Stimulated activated CD4-positive, alpha-beta T cell treated with anti-CD3 and anti-CD28 coated beads, Interleukin-1b, Interleukin-23, amount 100 ng/mL, for 4 hours (primary cell): ENCODE measurements around the gene ZBTB43.
"Not testable (repeated sequence)": the region's sequence is repeated elsewhere in the genome, so short reads cannot be mapped to it uniquely, and the experiment has no call there.

Experiments used
- DNase-seq, 2 donors: peaks; one replicate each; pipeline ENCODE4 v3.0.0-alpha.2; 2020; ENCODE audit warnings: low read depth in 2 of 2

Gene ZBTB43

GRCh38 chr9:126790561-126790960, 14.3 kb upstream of the ZBTB43 start:
- no peak for DNase-seq

GRCh38 chr9:126791406-126792230, 13.2 kb upstream of the ZBTB43 start:
- DNase-seq, result no peak

GRCh38 chr9:126793686-126794417, 11.0 kb upstream of the ZBTB43 start:
- no peak for DNase-seq

GRCh38 chr9:126794441-126794840, 10.4 kb upstream of the ZBTB43 start:
- DNase-seq, result no peak

- no peak for DNase-seq
Observed at GRCh38 chr9:126796758-126797157, 8.1 kb upstream of the ZBTB43 start.

GRCh38 chr9:126797903-126798302, 6.9 kb upstream of the ZBTB43 start:
- no peak for DNase-seq

- no peak for DNase-seq
Observed at GRCh38 chr9:126799034-126799433, 5.8 kb upstream of the ZBTB43 start.

GRCh38 chr9:126802318-126803059, 2.4 kb upstream of the ZBTB43 start:
- DNase-seq, result no peak

- DNase-seq, result no peak
Observed at GRCh38 chr9:126804198-126804695, 593 bp upstream of the ZBTB43 start.

GRCh38 chr9:126805554-126806262, 868 bp downstream of the ZBTB43 start:
- DNase-seq, result peak; percentile 47 to 62

GRCh38 chr9:126806336-126806735, 1.5 kb downstream of the ZBTB43 start:
- DNase-seq, result no peak

GRCh38 chr9:126809068-126809467, 4.2 kb downstream of the ZBTB43 start:
- DNase-seq, result no peak

GRCh38 chr9:126810221-126810620, 5.4 kb downstream of the ZBTB43 start:
- not testable (repeated sequence) for DNase-seq

GRCh38 chr9:126813072-126813471, 8.2 kb downstream of the ZBTB43 start:
- DNase-seq, result no peak

GRCh38 chr9:126814091-126814490, 9.3 kb downstream of the ZBTB43 start:
- no peak for DNase-seq

- not testable (repeated sequence) for DNase-seq
Observed at GRCh38 chr9:126817615-126818014, 12.8 kb downstream of the ZBTB43 start.

- no peak for DNase-seq
Observed at GRCh38 chr9:126818482-126818881, 13.6 kb downstream of the ZBTB43 start.

GRCh38 chr9:126819482-126819881, 14.6 kb downstream of the ZBTB43 start:
- no peak for DNase-seq

- no peak for DNase-seq
Observed at GRCh38 chr9:126822278-126822677, 17.4 kb downstream of the ZBTB43 start.

- DNase-seq, result no peak
Observed at GRCh38 chr9:126822873-126823272, 18.0 kb downstream of the ZBTB43 start.

- DNase-seq, result not testable (repeated sequence)
Observed at GRCh38 chr9:126824052-126824451, 19.2 kb downstream of the ZBTB43 start.

- no peak for DNase-seq
Observed at GRCh38 chr9:126827227-126827626, 22.4 kb downstream of the ZBTB43 start.
